H1 (cell line): ENCODE data around the gene CDC27. TPM values are rescaled to one million over a fixed set of nuclear protein-coding genes. Genes with fewer than 3 reads are reported as not detected.

ENCODE experiments used
- CTCF ChIA-PET: fragments of 300-600 bp; sonication (Branson Sonifier 250); formaldehyde crosslinking; loops from one replicate; lab custom pipeline; 2021; ENCODE audit not compliant: partially characterized antibody; lab: Charles Lee
- POLR2A ChIA-PET: fragments of 300-600 bp; sonication (Branson Sonifier 250); formaldehyde crosslinking; loops from one replicate; lab custom pipeline; 2021; ENCODE audit warnings: inconsistent platforms; ENCODE audit not compliant: partially characterized antibody; lab: Charles Lee
- DNase-seq, 2 experiments: peaks; one replicate each; pipeline versions ENCODE4 v3.0.0 to v3.0.0-alpha.2; 2010 to 2022; ENCODE audit warnings: low spot score in 2 of 2, low read depth in 1 of 2, mixed read lengths in 1 of 2
- FAIRE-seq: peaks from 2 replicates; lab custom pipeline; 2011; peaks lifted over from hg19 to GRCh38; lab: Jason Lieb, UNC
- H2AFZ ChIP-seq: 2 replicates; pipeline ENCODE4 v1.8.1; 2012; ENCODE audit warnings: low read length, inconsistent platforms
- H2AK5ac ChIP-seq: 2 replicates; pipeline ENCODE4 v1.6.1; 2013; ENCODE audit warnings: low read depth, low read length
- H2BK120ac ChIP-seq: replicated peaks from 2 replicates; pipeline ENCODE3; 2013; ENCODE audit warnings: low read depth, low read length, inconsistent platforms
- H2BK12ac ChIP-seq: 2 replicates; pipeline ENCODE4 v1.6.1; 2013; ENCODE audit warnings: low read depth, low read length
- H2BK15ac ChIP-seq: 2 replicates; pipeline ENCODE4 v1.6.1; 2013; ENCODE audit warnings: low read length
- H2BK20ac ChIP-seq: 2 replicates; pipeline ENCODE4 v1.6.1; 2013; ENCODE audit warnings: low read length
- H2BK5ac ChIP-seq: 2 replicates; pipeline ENCODE4 v1.6.1; 2013; ENCODE audit warnings: low read depth, low read length
- H3K14ac ChIP-seq: 2 replicates; pipeline ENCODE4 v1.6.1; 2013; ENCODE audit warnings: inconsistent platforms; ENCODE audit not compliant: insufficient read length
- H3K18ac ChIP-seq: 2 replicates; pipeline ENCODE4 v1.6.1; 2013; ENCODE audit warnings: low read length; ENCODE audit errors: extremely low read depth
- H3K23ac ChIP-seq: 2 replicates; pipeline ENCODE4 v1.6.1; 2013; ENCODE audit warnings: inconsistent platforms; ENCODE audit not compliant: insufficient read length
- H3K23me2 ChIP-seq: 2 replicates; pipeline ENCODE4 v1.6.1; 2013; ENCODE audit warnings: low read depth, low read length
- H3K27ac ChIP-seq: 2 replicates; pipeline ENCODE4 v1.6.1; 2011; ENCODE audit warnings: low read depth, low read length, inconsistent platforms
- H3K27me3 ChIP-seq, 4 experiments: replicated peaks in 1 of 4; 1 replicate in 1 of 4; 2 replicates in 3 of 4; pipeline versions ENCODE4 v1.6.1 to v1.8.1; 2011 to 2013; ENCODE audit warnings: low read length in 3 of 4, mild to moderate bottlenecking in 3 of 4, inconsistent platforms in 2 of 4, mixed read lengths in 2 of 4, moderate library complexity in 1 of 4; ENCODE audit not compliant: control insufficient read depth in 3 of 4, insufficient read depth in 3 of 4; ENCODE audit errors: extremely low read depth in 1 of 4
- H3K36me3 ChIP-seq, 4 experiments: 2 replicates each; pipeline versions ENCODE4 v1.6.1 to v1.8.1; 2011 to 2013; ENCODE audit warnings: mild to moderate bottlenecking in 4 of 4, low read length in 3 of 4, moderate library complexity in 2 of 4, control low read depth in 1 of 4, inconsistent platforms in 1 of 4; ENCODE audit not compliant: insufficient read depth in 4 of 4, control insufficient read depth in 2 of 4
- H3K4ac ChIP-seq: replicated peaks from 2 replicates; pipeline ENCODE3; 2013; ENCODE audit warnings: low read length, low read depth, mixed read lengths, inconsistent platforms; ENCODE audit not compliant: insufficient read length
- H3K4me1 ChIP-seq, 4 experiments: replicated peaks in 1 of 4; 1 replicate in 1 of 4; 2 replicates in 3 of 4; pipeline versions ENCODE4 v1.6.1 to v1.8.1; 2011 to 2013; ENCODE audit warnings: low read length in 3 of 4, inconsistent platforms in 2 of 4, mixed read lengths in 1 of 4; ENCODE audit not compliant: insufficient read depth in 4 of 4, control insufficient read depth in 3 of 4
- H3K4me2 ChIP-seq, 2 experiments: 2 replicates each; pipeline versions ENCODE4 v1.6.1 to v1.8.1; 2011 to 2013; ENCODE audit warnings: low read depth in 2 of 2, low read length in 2 of 2, control low read depth in 1 of 2, inconsistent platforms in 1 of 2, mild to moderate bottlenecking in 1 of 2; ENCODE audit not compliant: insufficient read depth in 1 of 2
- H3K4me3 ChIP-seq, 4 experiments: fragments of 200-600, 300-600 bp in 1 of 4; sonication (generic), shearing (Covaris generic), sonication (Bioruptor Twin) in 1 of 4; 2 replicates each; pipeline versions ENCODE4 v1.5.1 to v1.8.1; 2011 to 2016; ENCODE audit warnings: low read length in 4 of 4, low read depth in 3 of 4, control low read depth in 2 of 4, inconsistent platforms in 2 of 4, mild to moderate bottlenecking in 2 of 4, mixed read lengths in 1 of 4, moderate library complexity in 1 of 4; ENCODE audit not compliant: insufficient read depth in 2 of 4; ENCODE audit errors: extremely low read depth in 1 of 4
- H3K56ac ChIP-seq: replicated peaks from 2 replicates; pipeline ENCODE3; 2013; ENCODE audit warnings: low read depth, mild to moderate bottlenecking, mixed read lengths, low read length, inconsistent platforms; ENCODE audit not compliant: insufficient read length
- H3K79me1 ChIP-seq: 2 replicates; pipeline ENCODE4 v1.6.1; 2013; ENCODE audit warnings: low read depth, low read length, control low read depth
- H3K79me2 ChIP-seq, 2 experiments: 2 replicates each; pipeline versions ENCODE4 v1.6.1 to v1.8.1; 2012 to 2013; ENCODE audit warnings: low read length in 2 of 2, mild to moderate bottlenecking in 2 of 2, inconsistent platforms in 1 of 2; ENCODE audit not compliant: insufficient read depth in 2 of 2, control insufficient read depth in 1 of 2
- H3K9ac ChIP-seq, 4 experiments: replicated peaks in 1 of 4; 1 replicate in 1 of 4; 2 replicates in 3 of 4; pipeline versions ENCODE4 v1.6.1 to v1.8.1; 2011 to 2013; ENCODE audit warnings: low read depth in 3 of 4, low read length in 3 of 4, control low read depth in 2 of 4, mild to moderate bottlenecking in 2 of 4, moderate library complexity in 2 of 4, inconsistent platforms in 1 of 4; ENCODE audit errors: extremely low read depth in 1 of 4
- H3K9me3 ChIP-seq, 2 experiments: 2 replicates each; pipeline versions ENCODE4 v1.6.1 to v1.8.1; 2012 to 2013; ENCODE audit warnings: mild to moderate bottlenecking in 2 of 2, moderate library complexity in 2 of 2, control low read depth in 1 of 2, inconsistent platforms in 1 of 2, low read depth in 1 of 2, low read length in 1 of 2, mixed read lengths in 1 of 2; ENCODE audit not compliant: insufficient read depth in 2 of 2
- H4K20me1 ChIP-seq, 2 experiments: replicated peaks in 1 of 2; 2 replicates each; pipeline versions ENCODE3 to v1.8.1; 2011 to 2013; ENCODE audit warnings: inconsistent platforms in 2 of 2, low read length in 2 of 2, mild to moderate bottlenecking in 1 of 2; ENCODE audit not compliant: insufficient read depth in 2 of 2, control insufficient read depth in 1 of 2
- H4K5ac ChIP-seq: 2 replicates; pipeline ENCODE4 v1.6.1; 2013; ENCODE audit warnings: low read length, low read depth, mixed read lengths, inconsistent platforms; ENCODE audit not compliant: insufficient read length
- H4K8ac ChIP-seq: 2 replicates; pipeline ENCODE4 v1.8.0; 2013; ENCODE audit warnings: mild to moderate bottlenecking, moderate library complexity, low read length, inconsistent platforms; ENCODE audit not compliant: insufficient read depth; ENCODE audit errors: extremely low read depth
- H4K91ac ChIP-seq: replicated peaks from 2 replicates; pipeline ENCODE3; 2013; ENCODE audit warnings: low read length, mixed read lengths, inconsistent platforms; ENCODE audit not compliant: insufficient read length
- CREB1 ChIP-seq: IDR thresholded peaks from 2 replicates; pipeline ENCODE4 v1.6.1; 2012; ENCODE audit warnings: inconsistent platforms
- E2F6 ChIP-seq: IDR thresholded peaks from 2 replicates; pipeline ENCODE4 v1.6.1; 2012; ENCODE audit warnings: inconsistent platforms
- EP300 ChIP-seq, 2 experiments: IDR thresholded peaks; 1 replicate in 1 of 2; 2 replicates in 1 of 2; pipeline ENCODE4 v1.6.1; 2011 to 2012; ENCODE audit warnings: low read depth in 2 of 2, low read length in 2 of 2, mild to moderate bottlenecking in 2 of 2, borderline replicate concordance in 1 of 2, inconsistent platforms in 1 of 2, moderate library complexity in 1 of 2
- GABPA ChIP-seq: IDR thresholded peaks from 2 replicates; pipeline ENCODE4 v1.6.1; 2011; ENCODE audit warnings: mild to moderate bottlenecking, low read length, moderate library complexity, borderline replicate concordance; ENCODE audit not compliant: insufficient read depth
- JUND ChIP-seq: IDR thresholded peaks from 2 replicates; pipeline ENCODE4 v1.6.1; 2011; ENCODE audit warnings: mild to moderate bottlenecking, improper control_type of control experiment, low read length
- RNF2 ChIP-seq: fragments of 200-900, 300-1000 bp; sonication (generic); IDR thresholded peaks from 2 replicates; pipeline ENCODE4 v1.7.1; 2016; ENCODE audit warnings: borderline replicate concordance, low read depth, mild to moderate bottlenecking, antibody characterized with exemption, low read length; ENCODE audit not compliant: poor library complexity, severe bottlenecking; ENCODE audit errors: missing control alignments
- SIRT6 ChIP-seq: IDR thresholded peaks from one replicate; pipeline ENCODE4 v1.7.1; 2012; ENCODE audit warnings: low read length, inconsistent platforms
- SP2 ChIP-seq: IDR thresholded peaks from 2 replicates; pipeline ENCODE4 v1.6.1; 2012; ENCODE audit warnings: mild to moderate bottlenecking, low read length, inconsistent platforms
- SRF ChIP-seq: IDR thresholded peaks from 2 replicates; pipeline ENCODE4 v1.6.1; 2011; ENCODE audit warnings: mild to moderate bottlenecking, low read depth, low read length, moderate library complexity
- TAF1 ChIP-seq: IDR thresholded peaks from 2 replicates; pipeline ENCODE4 v1.6.1; 2011; ENCODE audit warnings: mild to moderate bottlenecking, low read depth, low read length
- TAF7 ChIP-seq: optimal IDR thresholded peaks from 2 replicates; pipeline ENCODE3; 2011; ENCODE audit warnings: low read depth, mild to moderate bottlenecking, inconsistent platforms, low read length, moderate library complexity, borderline replicate concordance
- TCF12 ChIP-seq: IDR thresholded peaks from 2 replicates; pipeline ENCODE4 v1.6.1; 2011; ENCODE audit warnings: low read depth, mild to moderate bottlenecking, low read length
- USF2 ChIP-seq: IDR thresholded peaks from 2 replicates; pipeline ENCODE4 v1.6.1; 2011; ENCODE audit warnings: low read length, improper control_type of control experiment
- WGBS, 2 experiments: shearing (Covaris generic) in 1 of 2; methylation state at CpG; one replicate each; pipeline versions ENCODE4 v1.1.6 to v1.1.7; 2013 to 2015; ENCODE audit warnings: low lambda C conversion rate in 2 of 2, mixed read lengths in 2 of 2, inconsistent platforms in 1 of 2, low coverage in 1 of 2, missing lambda C conversion rate in 1 of 2; ENCODE audit not compliant: insufficient replicate concordance in 2 of 2, insufficient coverage in 1 of 2, insufficient read length in 1 of 2; ENCODE audit errors: extremely low coverage in 1 of 2, missing lambda C conversion rate in 1 of 2; 5-methylcytosine and 5-hydroxymethylcytosine counted together
- polyA plus RNA-seq, 7 experiments: library from polyadenylated mRNA; depleted of rRNA in 3 of 7; stranded (reverse) in 5 of 7; unstranded in 2 of 7; fragments of >200 nt in 5 of 7; fragments of 200-250 nt in 2 of 7; gene quantifications; 1 replicate in 5 of 7; 2 replicates in 1 of 7; 4 replicates in 1 of 7; pipeline versions ENCODE4 v1.2.1 to v1.2.3, GENCODE V29; 2011 to 2013; ENCODE audit warnings: missing spikeins in 2 of 7, mixed read lengths in 2 of 7
- total RNA-seq: library from RNA; stranded (reverse); fragmentation: NEBNext Ultra II Directional; extraction: Animal tissue kit (Norgen Biotek cat#: 25700); gene quantifications from 2 replicates; pipeline ENCODE4 v1.2.1, GENCODE V29; 2021

CDC27 gene
- total and polyA plus RNA-seq, 2 of the 8 experiments (the other 6 are each of a cell fraction or from before 2014, with no cell fraction given), result 41.9 to 87.5 TPM

- H3K27me3 ChIP-seq, result no peaks in the 10 kb centered on the region
- H2AFZ ChIP-seq, result no peak overlapping the region
- CTCF ChIA-PET, result no interaction called here
- FAIRE-seq (no peak), DNase-seq (no peak)
- no peak overlapping the region for H3K56ac ChIP-seq
- no peak overlapping the region for H2BK15ac ChIP-seq
- peaks cover 0 to 7% of the 10 kb centered on the region in 2 experiments; a peak in 1 of 4 replicates for H3K79me2 ChIP-seq
- H3K36me3 ChIP-seq, result no peaks in the 10 kb centered on the region
- H3K9me3 ChIP-seq, result no peaks in the 10 kb centered on the region
- H3K4ac ChIP-seq, result no peak overlapping the region
- no peak for TF ChIP-seq TCF12
- TF ChIP-seq GABPA, result no peak
- TF ChIP-seq USF2, result no peak
- no peak for TF ChIP-seq SIRT6
- no peak for TF ChIP-seq SP2
- TF ChIP-seq TAF1, result no peak
- no peak for TF ChIP-seq E2F6
- no peak for TF ChIP-seq CREB1
- TF ChIP-seq SRF, result no peak
- no peak for TF ChIP-seq JUND
- no peak for TF ChIP-seq EP300 (IDR thresholded peaks at IDR 0.05; ENCODE audit: borderline replicate concordance in 1 of 2, low read depth in 2 of 2, low read length in 2 of 2)
- no peak for TF ChIP-seq RNF2
- no peak for TF ChIP-seq TAF7
- H3K18ac ChIP-seq, result no peak overlapping the region
- H2BK20ac ChIP-seq, result no peak overlapping the region
- no peak overlapping the region for H3K4me2 ChIP-seq
- no peaks in the 10 kb centered on the region; a peak in 2 of 7 replicates for H3K4me1 ChIP-seq
- H4K20me1 ChIP-seq, result no peaks in the 10 kb centered on the region
- POLR2A ChIA-PET, result interaction anchor here (1.0 to 1.1 kb wide), 2 partner anchors 17 to 19 kb away, joined by 4 read pairs; no protein-coding TSS in a partner anchor
- no peak overlapping the region for H3K14ac ChIP-seq
- no peak overlapping the region for H3K27ac ChIP-seq
- H2AK5ac ChIP-seq, result no peak overlapping the region
- no peak overlapping the region for H3K23ac ChIP-seq
- WGBS, 2 experiments, result 91% methylated on average over 2 of the region's 2 CpGs; no CpG with 5 or more reads in 1 of the 2 experiments
- no peaks in the 10 kb centered on the region for H3K79me1 ChIP-seq
- H4K8ac ChIP-seq, result no peak overlapping the region
- H4K91ac ChIP-seq, result no peak overlapping the region
- no peak overlapping the region for H2BK120ac ChIP-seq
- no peak overlapping the region for H2BK12ac ChIP-seq
- H2BK5ac ChIP-seq, result no peak overlapping the region
- H3K4me3 ChIP-seq, result no peak overlapping the region
- H4K5ac ChIP-seq, result no peak overlapping the region
- H3K23me2 ChIP-seq, result no peaks in the 10 kb centered on the region
- no peak overlapping the region for H3K9ac ChIP-seq
These were observed 111.5 kb downstream of the CDC27 start for GRCh38 chr17:47077576-47077975.
